ENCODE data around the gene ZDHHC11.

Gene ZDHHC11

DNA sequence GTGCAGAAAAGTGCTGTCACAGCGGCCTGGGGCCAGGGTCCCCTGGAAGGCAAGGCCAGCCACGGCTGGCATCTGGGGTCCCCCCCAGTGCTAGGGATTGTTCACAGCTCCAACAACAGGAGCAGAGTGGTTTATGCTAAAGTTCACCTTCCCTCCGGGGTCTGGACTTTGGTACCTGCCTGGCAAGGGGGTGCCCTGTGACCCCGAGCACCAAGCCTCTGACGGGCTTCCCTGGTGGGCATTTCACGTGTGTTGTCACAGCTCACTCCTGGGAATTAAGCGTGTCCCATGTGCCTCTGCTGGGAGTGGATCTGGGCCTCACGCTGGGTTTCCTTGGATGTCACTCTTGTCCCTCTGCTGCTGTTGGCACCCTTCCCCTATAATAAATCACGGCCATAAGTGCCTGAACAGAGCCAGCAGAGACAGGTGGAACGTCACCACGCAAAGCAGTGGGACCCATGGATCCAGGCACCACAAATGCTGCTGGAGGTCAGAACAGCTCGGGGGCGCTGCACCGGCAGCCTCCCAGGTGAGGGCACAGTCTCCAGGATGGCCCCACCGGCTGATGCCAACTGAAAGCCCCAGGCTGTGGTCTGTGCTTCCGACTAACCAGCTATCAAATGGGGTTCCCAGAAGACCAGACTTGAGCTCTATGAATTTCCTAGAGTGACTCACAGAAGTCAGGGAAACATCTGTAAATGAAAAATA, 17.8 kb upstream of the ZDHHC11 start:
- TF ChIP-seq, protein P1, sequence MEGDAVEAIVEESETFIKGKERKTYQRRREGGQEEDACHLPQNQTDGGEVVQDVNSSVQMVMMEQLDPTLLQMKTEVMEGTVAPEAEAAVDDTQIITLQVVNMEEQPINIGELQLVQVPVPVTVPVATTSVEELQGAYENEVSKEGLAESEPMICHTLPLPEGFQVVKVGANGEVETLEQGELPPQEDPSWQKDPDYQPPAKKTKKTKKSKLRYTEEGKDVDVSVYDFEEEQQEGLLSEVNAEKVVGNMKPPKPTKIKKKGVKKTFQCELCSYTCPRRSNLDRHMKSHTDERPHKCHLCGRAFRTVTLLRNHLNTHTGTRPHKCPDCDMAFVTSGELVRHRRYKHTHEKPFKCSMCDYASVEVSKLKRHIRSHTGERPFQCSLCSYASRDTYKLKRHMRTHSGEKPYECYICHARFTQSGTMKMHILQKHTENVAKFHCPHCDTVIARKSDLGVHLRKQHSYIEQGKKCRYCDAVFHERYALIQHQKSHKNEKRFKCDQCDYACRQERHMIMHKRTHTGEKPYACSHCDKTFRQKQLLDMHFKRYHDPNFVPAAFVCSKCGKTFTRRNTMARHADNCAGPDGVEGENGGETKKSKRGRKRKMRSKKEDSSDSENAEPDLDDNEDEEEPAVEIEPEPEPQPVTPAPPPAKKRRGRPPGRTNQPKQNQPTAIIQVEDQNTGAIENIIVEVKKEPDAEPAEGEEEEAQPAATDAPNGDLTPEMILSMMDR (conservative IDR thresholded peaks at IDR 0.05; ENCODE audit: low read length) = no peak
- DNase-seq (ENCODE audit: low read depth) = no peak

DNA sequence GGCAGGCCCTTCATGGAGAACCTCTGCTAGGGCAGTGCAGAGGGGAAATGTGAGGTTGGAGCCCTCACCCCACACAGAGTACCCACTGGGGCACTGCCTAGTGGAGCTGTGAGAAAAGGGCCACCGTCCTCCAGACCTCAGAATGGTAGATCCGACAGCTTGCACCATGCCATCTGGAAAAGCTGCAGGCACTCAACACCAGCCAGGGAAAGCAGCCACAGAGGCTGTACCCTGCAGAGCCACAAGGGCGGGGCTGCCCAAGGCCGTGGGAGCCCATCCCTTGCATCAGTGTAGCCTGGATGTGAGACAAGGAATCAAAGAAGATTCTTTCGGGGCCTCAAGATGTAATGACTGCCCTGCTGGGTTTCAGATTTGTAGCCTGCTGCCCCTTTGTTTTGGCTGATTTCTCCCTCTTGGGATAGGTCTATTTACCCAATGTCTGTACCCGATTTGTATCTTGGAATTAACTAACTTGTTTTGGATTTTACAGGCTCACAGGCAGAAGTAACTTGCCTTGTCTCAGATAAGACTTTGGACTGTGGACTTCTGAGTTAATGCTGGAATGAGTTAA, 16.6 kb upstream of the ZDHHC11 start:
- TF ChIP-seq, protein P1 (conservative IDR thresholded peaks at IDR 0.05; ENCODE audit: low read length) = no peak
- no peak overlapping the region for H3K4me3 ChIP-seq (ENCODE audit: low read length)
- DNase-seq (ENCODE audit: low read depth) = no peak

More for the DNA sequence above, 17.8 kb upstream of the ZDHHC11 start:
- no peak overlapping the region for H3K4me3 ChIP-seq (ENCODE audit: low read length)

DNA sequence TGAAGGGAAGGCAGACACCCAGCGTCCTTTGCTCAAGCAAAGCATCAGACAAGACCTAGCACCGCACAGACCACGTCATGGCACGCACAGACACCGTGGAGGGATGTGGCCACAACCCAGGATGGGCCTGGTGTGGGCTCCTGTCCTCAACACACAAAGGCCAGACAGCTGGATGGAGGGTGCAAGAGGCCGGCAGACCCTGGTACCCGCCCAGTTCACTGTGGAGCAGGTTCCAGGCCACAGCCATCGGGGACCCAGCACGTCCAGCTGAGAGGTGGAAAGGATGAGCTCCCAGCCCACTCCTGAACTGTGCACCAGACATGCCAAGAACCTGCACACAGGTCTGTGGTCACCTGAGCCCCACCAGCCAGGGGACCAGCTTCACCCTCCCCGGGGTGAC, 15.0 kb upstream of the ZDHHC11 start:
- TF ChIP-seq, protein P1 (conservative IDR thresholded peaks at IDR 0.05; ENCODE audit: low read length) = no peak
- DNase-seq (ENCODE audit: low read depth) = no peak
- no peak overlapping the region for H3K4me3 ChIP-seq (ENCODE audit: low read length)

DNA sequence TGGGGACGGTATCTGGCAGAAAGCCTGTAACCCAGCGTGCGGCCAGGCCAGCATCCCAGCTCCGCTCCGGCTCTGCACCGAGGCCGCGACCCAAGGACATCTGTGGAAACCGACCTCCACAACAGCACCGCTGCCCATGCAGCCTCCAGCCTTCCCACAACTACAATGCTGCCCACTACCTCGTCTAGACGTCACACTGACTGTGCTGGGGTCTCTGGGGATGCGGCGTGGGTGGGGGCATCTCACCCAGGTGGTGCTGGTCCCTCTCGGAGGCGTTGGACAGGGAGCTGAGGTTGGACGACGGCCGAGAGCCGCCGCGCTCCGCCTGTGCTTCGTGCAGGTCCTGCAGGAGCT, 14.4 kb upstream of the ZDHHC11 start:
- TF ChIP-seq, protein P1 (conservative IDR thresholded peaks at IDR 0.05; ENCODE audit: low read length) = no peak
- no peak overlapping the region for H3K4me3 ChIP-seq (ENCODE audit: low read length)
- DNase-seq (ENCODE audit: low read depth) = no peak

DNA sequence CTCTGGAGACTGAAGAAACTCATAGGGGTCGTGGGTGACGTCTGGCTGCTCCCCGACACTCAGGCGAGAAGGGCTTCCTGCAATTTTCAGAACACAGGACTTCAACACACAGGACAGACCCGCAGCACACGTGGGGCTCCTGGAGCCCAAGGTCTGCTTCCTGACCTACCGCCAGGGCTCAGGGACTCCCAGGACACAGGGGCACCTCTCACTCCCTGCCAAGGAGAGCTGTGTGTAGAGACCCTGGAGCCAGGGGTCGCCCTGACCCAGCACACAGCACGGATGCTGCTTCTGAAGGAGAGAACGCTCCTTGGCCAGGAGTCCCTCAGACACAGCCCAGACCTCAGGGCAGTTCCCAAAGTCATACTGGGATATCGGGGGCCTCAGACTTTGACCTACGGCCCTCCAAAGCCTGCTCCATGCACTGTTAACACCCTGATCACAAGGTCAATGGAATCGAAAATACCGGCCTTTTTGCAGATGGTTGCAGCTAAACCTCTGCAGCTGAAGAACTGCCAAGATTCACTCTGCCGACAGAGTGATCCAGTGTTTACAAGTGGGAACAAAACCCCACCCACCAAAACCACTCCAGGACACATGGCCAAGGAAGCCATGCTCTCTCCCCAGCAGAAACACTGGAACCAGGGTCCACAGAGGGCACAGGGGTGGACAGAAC, 13.8 kb upstream of the ZDHHC11 start:
- TF ChIP-seq, protein P1 (conservative IDR thresholded peaks at IDR 0.05; ENCODE audit: low read length) = no peak
- DNase-seq (ENCODE audit: low read depth) = no peak
- no peak overlapping the region for H3K4me3 ChIP-seq (ENCODE audit: low read length)

DNA sequence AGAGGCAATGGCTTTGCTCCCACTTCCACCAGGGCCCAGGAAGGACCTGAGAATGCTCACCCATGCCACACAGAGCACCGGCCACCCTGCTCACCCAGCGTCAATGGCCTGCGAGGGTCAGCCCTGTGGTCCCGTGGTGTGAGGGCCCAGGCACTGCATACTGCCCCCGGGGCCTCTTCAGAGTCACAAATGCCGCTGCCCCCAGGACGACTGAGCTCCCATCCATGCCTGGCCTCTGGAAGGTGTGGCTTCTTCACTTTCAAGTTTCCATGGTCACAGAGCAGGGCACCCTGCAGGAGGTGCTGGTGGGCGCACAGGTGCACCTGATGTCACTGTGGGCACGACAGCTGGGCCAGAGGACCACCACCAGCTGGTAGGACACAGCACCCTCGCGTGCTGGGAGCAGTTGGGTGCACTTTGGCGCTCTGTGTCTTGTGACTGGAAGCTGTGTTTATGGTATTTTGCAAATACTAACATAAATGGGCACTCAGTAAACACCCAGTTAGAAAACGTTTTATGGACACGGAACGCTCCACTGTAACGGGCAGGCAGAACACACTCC, 12.5 kb upstream of the ZDHHC11 start:
- TF ChIP-seq, protein P1 (conservative IDR thresholded peaks at IDR 0.05; ENCODE audit: low read length) = no peak
- no peak for DNase-seq (ENCODE audit: low read depth)
- H3K4me3 ChIP-seq (ENCODE audit: low read length) = no peak overlapping the region
